ENCODE measurements around the gene POLE4.

POLE4 gene, protein sequence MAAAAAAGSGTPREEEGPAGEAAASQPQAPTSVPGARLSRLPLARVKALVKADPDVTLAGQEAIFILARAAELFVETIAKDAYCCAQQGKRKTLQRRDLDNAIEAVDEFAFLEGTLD

GRCh38 chr2:74958274-74959105 lies at the start of gene POLE4:
Gene POLE4 (plus strand): TSS chr2:74958643. CDS start chr2:74958680, 37 bp downstream.
- peak within 1 kb of the TSS; percentile 78 for H3K4me3 Mint-ChIP-seq
- peaks cover 53% of the 10 kb centered on the region for H3K4me1 Mint-ChIP-seq
- peak; percentile 97 for ATAC-seq

DNA sequence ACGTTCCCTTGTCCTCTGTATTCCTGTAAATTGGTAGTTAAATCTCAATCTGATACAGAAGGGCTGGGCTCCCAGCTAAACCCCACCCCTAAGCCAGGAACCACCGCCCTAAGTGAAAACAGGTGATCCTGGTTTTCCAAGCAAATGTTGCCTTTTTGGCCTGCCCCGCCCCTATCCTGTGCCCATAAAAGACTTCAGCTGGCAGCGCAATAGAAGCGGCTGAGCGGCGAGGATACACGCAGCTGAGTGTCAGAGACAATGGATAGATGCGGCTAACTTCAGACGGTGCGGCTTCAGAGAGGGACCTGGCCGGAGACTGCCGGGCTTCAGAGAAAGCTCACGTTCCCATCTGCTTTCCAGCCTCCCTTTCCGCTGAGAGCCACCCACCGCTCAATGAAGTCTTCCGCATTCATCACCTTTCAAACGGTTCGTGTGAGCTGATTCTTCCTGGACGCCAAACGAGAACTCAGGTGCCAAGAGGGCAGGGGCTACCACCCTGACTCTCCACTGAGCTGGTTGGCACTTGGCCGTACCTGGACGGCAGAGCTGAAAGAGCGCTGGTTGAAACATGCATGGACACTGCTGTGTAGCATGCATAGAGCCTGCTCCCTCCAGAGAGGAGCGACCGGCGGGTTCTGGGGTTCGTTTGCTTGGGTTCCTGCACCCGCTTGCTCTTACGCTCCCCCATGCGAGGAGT lies 49.5 kb upstream of the POLE4 start:
- peaks cover 8% of the 10 kb centered on the region for H3K4me1 Mint-ChIP-seq
- H3K4me3 Mint-ChIP-seq: no peak overlapping the region
- peaks cover 44% of the 10 kb centered on the region for H3K27me3 Mint-ChIP-seq
- H3K9me3 Mint-ChIP-seq: no peaks in the 10 kb centered on the region
- no peak overlapping the region for H3K27ac Mint-ChIP-seq
- no peaks in the 10 kb centered on the region for H3K36me3 Mint-ChIP-seq
- no peak for ATAC-seq

More at GRCh38 chr2:74958274-74959105, at the start of gene POLE4:
- H3K9me3 Mint-ChIP-seq: peaks cover 3% of the 10 kb centered on the region
- H3K36me3 Mint-ChIP-seq: peaks cover 33% of the 10 kb centered on the region
- H3K27ac Mint-ChIP-seq: peak within 1 kb of the TSS; percentile 72
- no peaks in the 10 kb centered on the region for H3K27me3 Mint-ChIP-seq

DNA sequence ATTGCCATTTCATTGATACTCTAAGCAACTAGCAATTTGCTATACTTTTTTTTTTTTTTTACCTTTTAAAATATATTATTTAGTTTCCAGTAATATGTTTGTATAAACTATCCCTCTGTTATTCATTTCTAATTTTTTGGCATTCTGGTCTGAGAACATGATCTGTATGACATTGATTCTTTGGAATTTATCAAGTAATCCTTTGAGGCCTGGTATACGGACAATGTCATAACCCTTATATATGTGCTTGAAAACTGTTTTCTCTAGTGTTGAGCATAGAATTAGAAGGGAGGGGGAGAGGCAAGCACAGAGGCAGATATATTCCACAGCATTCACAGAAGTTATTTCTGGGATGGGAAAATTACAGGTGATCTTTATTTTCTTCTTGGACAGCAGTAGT lies 48.2 kb upstream of the POLE4 start:
- H3K4me1 Mint-ChIP-seq: peaks cover 8% of the 10 kb centered on the region
- peaks cover 57% of the 10 kb centered on the region for H3K27me3 Mint-ChIP-seq
- H3K27ac Mint-ChIP-seq: no peak overlapping the region
- ATAC-seq: no peak
- no peaks in the 10 kb centered on the region for H3K36me3 Mint-ChIP-seq
- H3K9me3 Mint-ChIP-seq: no peaks in the 10 kb centered on the region
- H3K4me3 Mint-ChIP-seq: no peak overlapping the region

DNA sequence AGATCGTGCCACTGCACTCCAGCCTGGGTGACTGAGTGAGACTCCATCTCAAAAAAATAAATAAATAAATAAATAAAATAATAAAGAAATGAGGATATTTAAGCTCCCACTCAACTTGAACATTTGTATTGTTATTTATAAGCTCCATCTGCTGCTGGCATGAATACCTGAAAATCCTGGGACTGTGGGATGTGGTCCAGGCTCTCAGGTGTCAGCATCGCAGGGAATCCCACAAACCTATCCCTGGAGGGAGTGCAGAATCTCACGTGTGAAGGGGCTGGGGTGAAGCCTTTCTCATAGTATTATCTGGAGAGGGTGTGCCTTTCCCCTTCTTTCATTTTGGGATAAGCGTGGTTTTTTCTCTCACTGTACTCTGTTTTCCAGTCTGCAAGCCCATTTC lies 47.4 kb upstream of the POLE4 start:
- H3K27me3 Mint-ChIP-seq: peaks cover 60% of the 10 kb centered on the region
- H3K9me3 Mint-ChIP-seq: no peaks in the 10 kb centered on the region
- no peak overlapping the region for H3K4me3 Mint-ChIP-seq
- no peak for ATAC-seq
- H3K36me3 Mint-ChIP-seq: no peaks in the 10 kb centered on the region
- peaks cover 8% of the 10 kb centered on the region for H3K4me1 Mint-ChIP-seq
- H3K27ac Mint-ChIP-seq: no peak overlapping the region

DNA sequence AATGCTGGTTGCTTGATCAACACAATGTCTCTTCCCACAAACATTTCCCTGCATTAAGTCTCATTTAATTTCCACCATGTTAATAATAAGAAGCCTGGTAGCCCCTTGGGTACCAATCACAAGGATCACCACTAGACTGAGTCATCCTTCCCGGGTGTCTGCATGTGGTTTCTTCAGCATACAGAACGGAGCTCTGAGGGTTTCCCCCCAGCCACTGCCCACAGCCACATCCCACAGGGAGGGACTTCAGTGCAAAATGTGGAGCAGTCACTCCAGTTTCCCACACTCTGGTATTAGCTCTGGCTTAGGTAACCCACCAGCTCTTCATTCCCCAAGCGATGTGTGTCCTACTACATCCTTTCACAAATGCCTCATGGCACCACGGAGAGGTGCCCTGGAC lies 42.7 kb upstream of the POLE4 start:
- H3K36me3 Mint-ChIP-seq: no peaks in the 10 kb centered on the region

DNA sequence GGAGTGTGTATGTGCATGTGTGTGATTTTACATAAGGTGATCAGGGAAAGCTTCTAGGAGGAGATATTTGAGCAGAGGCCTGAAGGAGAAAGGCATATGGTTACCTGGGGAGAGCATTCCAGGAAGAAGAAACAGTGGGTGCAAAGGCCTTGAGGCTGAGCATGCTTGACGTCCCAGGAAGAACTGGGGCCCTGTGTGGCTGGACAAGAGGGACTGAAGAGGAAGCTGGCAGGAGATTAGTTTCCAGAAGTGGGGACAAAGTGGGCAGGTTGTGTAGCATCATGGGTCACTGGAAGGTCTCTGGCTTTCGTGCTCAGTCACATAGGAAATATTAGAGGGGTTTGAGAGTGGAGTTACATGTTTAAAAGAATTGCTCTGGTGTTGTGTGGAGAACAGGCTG lies 42.0 kb upstream of the POLE4 start:
- H3K9me3 Mint-ChIP-seq: no peaks in the 10 kb centered on the region
- H3K27ac Mint-ChIP-seq: no peak overlapping the region
- H3K4me1 Mint-ChIP-seq: peaks cover 6% of the 10 kb centered on the region
- H3K36me3 Mint-ChIP-seq: no peaks in the 10 kb centered on the region
- peaks cover 49% of the 10 kb centered on the region for H3K27me3 Mint-ChIP-seq
- no peak overlapping the region for H3K4me3 Mint-ChIP-seq
- ATAC-seq: no peak

More for the DNA sequence above, 42.7 kb upstream of the POLE4 start:
- H3K9me3 Mint-ChIP-seq: no peaks in the 10 kb centered on the region
- ATAC-seq: no peak
- H3K27ac Mint-ChIP-seq: no peak overlapping the region
- peaks cover 6% of the 10 kb centered on the region for H3K4me1 Mint-ChIP-seq
- no peak overlapping the region for H3K4me3 Mint-ChIP-seq
- peaks cover 49% of the 10 kb centered on the region for H3K27me3 Mint-ChIP-seq

DNA sequence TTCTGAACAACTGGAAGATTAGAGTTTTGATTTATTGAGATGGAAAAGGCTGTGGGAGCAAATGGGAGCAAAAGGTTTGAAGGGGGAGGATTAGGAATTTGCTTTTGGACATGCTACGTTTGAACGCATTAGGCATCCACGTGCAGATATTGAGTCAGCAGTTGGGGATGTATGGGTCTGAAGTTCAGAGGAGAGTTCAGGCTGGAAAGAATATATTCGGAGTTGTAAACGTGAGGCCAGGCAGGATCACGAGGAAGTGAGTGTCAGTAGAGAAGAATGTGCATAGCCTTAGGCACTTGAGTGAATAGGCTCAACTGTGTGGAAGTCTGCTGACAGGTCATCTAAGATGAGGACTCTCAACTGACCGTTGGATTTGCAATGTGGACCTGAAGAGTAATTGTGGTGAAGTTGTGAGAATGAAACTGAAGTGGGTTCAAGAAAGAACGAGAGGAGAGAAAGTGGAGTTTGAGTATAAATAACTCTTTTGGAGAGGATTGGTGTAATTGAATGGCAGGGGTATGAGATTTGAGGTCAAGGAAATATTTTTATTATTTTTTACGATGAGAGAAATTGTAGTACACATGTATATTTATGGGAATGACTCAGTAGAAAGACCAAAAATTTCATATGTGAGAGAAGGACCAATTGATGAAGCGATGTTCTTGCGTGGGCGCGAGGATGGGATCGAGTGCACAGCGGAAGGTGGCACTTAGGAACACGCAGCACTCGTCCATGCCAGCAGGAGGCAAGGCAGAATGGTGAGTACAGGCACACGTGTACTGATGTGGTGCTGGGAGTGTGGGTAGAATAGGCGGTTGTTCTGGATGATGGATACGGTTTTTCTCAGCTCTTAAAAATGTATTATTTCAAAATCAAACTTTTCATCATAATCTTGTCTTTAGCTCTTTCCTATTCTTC lies 40.5 kb upstream of the POLE4 start:
- no peak overlapping the region for H3K27ac Mint-ChIP-seq
- H3K9me3 Mint-ChIP-seq: no peaks in the 10 kb centered on the region
- peaks cover 37% of the 10 kb centered on the region for H3K27me3 Mint-ChIP-seq
- no peak overlapping the region for H3K4me3 Mint-ChIP-seq
- no peaks in the 10 kb centered on the region for H3K36me3 Mint-ChIP-seq
- ATAC-seq: no peak
- peaks cover 12% of the 10 kb centered on the region for H3K4me1 Mint-ChIP-seq

DNA sequence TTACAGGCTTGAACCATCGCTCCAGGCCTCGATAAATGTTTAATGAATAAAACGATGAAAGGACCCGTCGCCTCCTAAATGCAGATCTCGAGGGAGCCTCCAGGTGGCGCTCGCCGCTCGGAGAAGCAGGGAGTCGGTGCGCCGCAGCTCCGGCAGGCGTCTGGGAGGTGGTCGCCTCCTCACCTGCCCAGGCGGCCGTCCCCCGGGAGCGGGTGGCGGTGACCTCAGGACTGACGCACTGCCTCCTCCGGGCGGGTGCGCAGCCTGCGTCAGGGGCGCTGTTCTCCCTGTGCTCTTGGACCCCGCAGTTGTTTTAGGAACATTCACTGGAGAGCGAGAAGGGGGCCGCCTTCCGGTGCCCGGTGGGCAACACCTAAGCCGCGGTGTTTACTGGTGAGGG lies 38.6 kb upstream of the POLE4 start:
- no peaks in the 10 kb centered on the region for H3K36me3 Mint-ChIP-seq
- peak; percentile 72 for ATAC-seq
- no peak overlapping the region for H3K27ac Mint-ChIP-seq
- peaks cover 23% of the 10 kb centered on the region for H3K27me3 Mint-ChIP-seq
- peak overlapping the region; percentile 32 for H3K4me3 Mint-ChIP-seq
- peaks cover 14% of the 10 kb centered on the region for H3K4me1 Mint-ChIP-seq
- H3K9me3 Mint-ChIP-seq: no peaks in the 10 kb centered on the region

GRCh38 chr2:74921236-74921736 lies 37.2 kb upstream of the POLE4 start:
- ATAC-seq: no peak
- H3K9me3 Mint-ChIP-seq: no peaks in the 10 kb centered on the region
- peaks cover 13% of the 10 kb centered on the region for H3K27me3 Mint-ChIP-seq
- no peak overlapping the region for H3K27ac Mint-ChIP-seq
- peaks cover 14% of the 10 kb centered on the region for H3K4me1 Mint-ChIP-seq
- no peaks in the 10 kb centered on the region for H3K36me3 Mint-ChIP-seq
- H3K4me3 Mint-ChIP-seq: no peak overlapping the region

DNA sequence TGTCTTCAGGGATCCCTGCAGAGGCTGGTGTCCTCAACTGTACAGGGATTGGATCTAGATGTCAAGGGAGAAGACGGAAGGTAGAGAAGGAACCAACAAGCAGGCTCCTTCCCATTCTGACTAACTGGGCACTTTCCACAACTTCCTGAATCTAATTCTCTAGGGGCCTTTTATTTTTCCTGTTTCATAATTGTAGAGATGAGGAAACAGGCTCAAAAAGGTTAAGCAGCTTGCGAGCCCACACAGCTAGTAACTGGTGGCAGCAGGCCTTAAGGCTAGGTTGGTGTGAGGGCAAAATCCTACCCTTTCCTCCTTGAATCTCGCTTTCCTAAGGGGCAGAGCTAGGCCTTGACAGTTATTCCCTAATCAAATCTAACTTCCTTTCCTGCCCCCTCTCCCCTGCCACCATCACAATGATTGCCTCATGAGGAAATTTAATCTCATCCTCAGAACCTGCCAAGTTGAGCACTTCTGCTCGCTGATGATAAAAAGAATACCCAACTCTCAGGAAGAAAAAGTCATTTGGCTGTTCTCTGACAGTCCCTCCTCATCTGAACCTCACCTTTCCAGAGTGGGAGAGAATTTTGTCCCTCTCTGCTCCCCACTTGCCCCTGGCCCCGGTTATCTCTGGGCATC lies 35.7 kb upstream of the POLE4 start:
- no peak overlapping the region for H3K27ac Mint-ChIP-seq
- H3K4me3 Mint-ChIP-seq: no peak overlapping the region
- H3K4me1 Mint-ChIP-seq: peaks cover 14% of the 10 kb centered on the region
- no peaks in the 10 kb centered on the region for H3K9me3 Mint-ChIP-seq
- H3K27me3 Mint-ChIP-seq: peaks cover 6% of the 10 kb centered on the region
- H3K36me3 Mint-ChIP-seq: peaks cover 4% of the 10 kb centered on the region
- no peak for ATAC-seq

GRCh38 chr2:74924463-74925265 lies 33.8 kb upstream of the POLE4 start:
- Mint-ChIP-seq H3K9me3 (no peaks in the 10 kb centered on the region), H3K4me1 (peaks cover 9% of the 10 kb centered on the region), H3K27ac (no peak overlapping the region), H3K27me3 (peaks cover 1% of the 10 kb centered on the region), H3K4me3 (no peak overlapping the region), H3K36me3 (peaks cover 11% of the 10 kb centered on the region)
- no peak for ATAC-seq

DNA sequence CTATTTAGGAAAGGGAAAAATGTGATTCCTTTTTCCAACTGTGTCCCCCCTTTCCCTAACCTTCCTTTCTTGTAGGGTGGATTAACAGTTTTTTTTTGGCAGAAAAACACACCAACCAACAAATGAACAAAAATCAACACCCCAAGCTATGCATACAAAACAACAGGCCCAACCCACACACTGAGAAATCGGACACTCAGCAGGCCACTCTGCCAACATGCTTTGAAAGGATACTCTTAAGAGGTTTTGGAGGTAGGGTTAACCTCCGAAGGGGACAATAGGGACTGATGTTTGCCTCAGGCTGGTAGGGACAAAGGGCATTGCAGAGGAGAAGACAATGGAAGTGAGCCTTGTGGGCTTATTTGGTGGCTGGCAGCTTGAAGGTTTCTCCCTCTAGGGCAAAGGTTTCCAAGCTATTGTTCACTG lies 33.1 kb upstream of the POLE4 start:
- Mint-ChIP-seq H3K9me3 (no peaks in the 10 kb centered on the region), H3K27ac (no peak overlapping the region), H3K36me3 (peaks cover 11% of the 10 kb centered on the region), H3K27me3 (no peaks in the 10 kb centered on the region), H3K4me1 (peaks cover 8% of the 10 kb centered on the region), H3K4me3 (no peak overlapping the region)
- no peak for ATAC-seq

DNA sequence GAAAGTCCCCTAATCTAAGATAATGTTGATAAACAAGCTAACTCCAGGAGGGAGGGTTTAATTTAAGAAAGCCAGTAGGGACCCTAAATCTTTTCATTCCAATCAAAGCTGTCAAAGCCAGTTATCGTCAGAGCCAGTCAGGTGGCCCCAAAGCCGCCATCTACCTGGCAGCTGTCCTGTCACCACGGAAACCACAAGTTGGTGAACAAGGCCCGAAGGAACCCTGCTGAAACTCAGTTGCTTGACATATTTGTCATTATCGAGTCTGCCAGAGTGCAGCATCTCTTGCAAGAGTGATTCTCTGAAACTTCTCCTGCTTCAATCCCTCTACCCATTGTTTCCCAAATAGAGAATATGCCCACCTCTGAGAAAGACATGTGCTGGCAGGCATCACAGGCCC lies 30.8 kb upstream of the POLE4 start:
- no peak overlapping the region for H3K4me3 Mint-ChIP-seq
- no peaks in the 10 kb centered on the region for H3K27me3 Mint-ChIP-seq
- ATAC-seq: no peak
- peaks cover 18% of the 10 kb centered on the region for H3K36me3 Mint-ChIP-seq
- H3K9me3 Mint-ChIP-seq: no peaks in the 10 kb centered on the region
- no peak overlapping the region for H3K27ac Mint-ChIP-seq
- peaks cover 5% of the 10 kb centered on the region for H3K4me1 Mint-ChIP-seq
